Prostate gland (tissue), 2 donors: ENCODE data around the gene ZMYND8.
"Not testable (repeated sequence)": the region's sequence is repeated elsewhere in the genome, so short reads cannot be mapped to it uniquely, and the experiment has no call there.

Experiments used
- CTCF ChIP-seq, 4 experiments: fragments of 200-600 bp in 2 of 4; fragments of 450-650 bp in 2 of 4; sonication (generic) in 2 of 4; IDR thresholded peaks; 1 replicate in 3 of 4; 2 replicates in 1 of 4; pipeline ENCODE4 v1.5.1; 2016 to 2019; ENCODE audit warnings: antibody characterized with exemption in 4 of 4, mild to moderate bottlenecking in 2 of 4, moderate library complexity in 2 of 4
- POLR2A ChIP-seq: fragments of 450-650 bp; IDR thresholded peaks from one replicate; pipeline ENCODE4 v1.6.1; 2016; ENCODE audit warnings: antibody characterized with exemption, mild to moderate bottlenecking

DNA sequence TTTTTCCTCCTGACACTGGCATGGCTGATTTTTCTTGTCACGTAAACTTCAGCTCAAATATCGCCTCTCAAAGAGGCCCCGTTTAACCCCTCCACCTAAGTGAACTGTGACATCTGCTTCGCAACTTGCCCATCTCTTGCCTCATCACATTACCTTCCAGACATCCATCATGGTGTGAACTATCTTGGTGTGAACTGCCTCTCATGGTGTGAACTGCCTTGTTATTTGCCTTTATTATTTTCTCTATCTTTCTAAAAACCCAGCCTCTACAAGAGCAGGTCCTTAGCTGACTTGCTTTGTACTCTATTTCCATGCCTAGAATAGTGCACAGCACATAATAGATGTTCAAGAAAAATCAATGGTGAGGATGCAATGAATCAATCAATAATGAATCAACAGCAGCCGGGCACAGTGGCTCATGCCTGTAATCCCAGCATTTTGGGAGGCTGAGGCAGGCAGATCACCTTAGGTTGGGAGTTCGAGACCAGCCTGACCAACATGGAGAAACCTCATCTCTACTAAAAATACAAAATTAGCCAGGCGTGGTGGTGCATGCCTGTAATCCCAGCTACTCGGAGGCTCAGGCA is 95.9 kb downstream of the ZMYND8 start:
- TF ChIP-seq POLR2A; CTCF (IDR thresholded peaks at IDR 0.05): not testable (repeated sequence)
